A204.1 (cell line): ENCODE measurements around the gene DMRTA1.
"Not testable (repeated sequence)": the region's sequence is repeated elsewhere in the genome, so short reads cannot be mapped to it uniquely, and the experiment has no call there.

ENCODE experiments used
- FAIRE-seq: peaks from 2 replicates; lab custom pipeline; 2012; peaks lifted over from hg19 to GRCh38; lab: Jason Lieb, UNC

Gene DMRTA1

GRCh38 chr9:22463205-22463604, 16.6 kb downstream of the DMRTA1 start:
- no peak for FAIRE-seq

- FAIRE-seq, result peak; percentile 82
Measured at GRCh38 chr9:22469928-22470544, 23.4 kb downstream of the DMRTA1 start.

- no peak for FAIRE-seq
Measured at GRCh38 chr9:22481566-22481965, 34.9 kb downstream of the DMRTA1 start.

GRCh38 chr9:22483528-22484070, 37.0 kb downstream of the DMRTA1 start:
- no peak for FAIRE-seq

GRCh38 chr9:22496197-22496596, 49.6 kb downstream of the DMRTA1 start:
- not testable (repeated sequence) for FAIRE-seq
